Left lung (tissue), 10 donors: ENCODE data around the gene SNCA. TPM values are rescaled to one million over a fixed set of nuclear protein-coding genes. Genes with fewer than 3 reads are reported as not detected.

Source experiments
- ATAC-seq: fragments of 200-7000 bp; cut with Tn5 transposase; one replicate; pipeline ENCODE4 v1.9.1; 2020; ENCODE audit warnings: moderate library complexity
- DNase-seq, 4 donors: peaks; one replicate each; pipeline ENCODE4 v3.0.0-alpha.2; 2013 to 2020
- H3K27ac ChIP-seq, 2 donors: fragments of 200-600 bp; sonication (generic) in 1 of 2; one replicate each; pipeline versions ENCODE4 v1.5.0 to v1.8.0; 2020 to 2021
- H3K27me3 ChIP-seq, 2 donors: fragments of 200-600 bp; sonication (generic) in 1 of 2; one replicate each; pipeline versions ENCODE4 v1.5.0 to v1.8.0; 2020 to 2021
- H3K36me3 ChIP-seq, 2 donors: fragments of 200-600 bp; sonication (generic) in 1 of 2; one replicate each; pipeline versions ENCODE4 v1.5.0 to v1.8.0; 2020 to 2021
- H3K4me1 ChIP-seq, 2 donors: fragments of 200-600 bp; one replicate each; pipeline ENCODE4 v1.8.0; 2021
- H3K4me3 ChIP-seq, 2 donors: fragments of 200-600 bp; sonication (generic) in 1 of 2; one replicate each; pipeline versions ENCODE4 v1.5.0 to v1.8.0; 2020 to 2021; ENCODE audit warnings: mild to moderate bottlenecking in 1 of 2
- H3K9me3 ChIP-seq, 2 donors: fragments of 200-600 bp; sonication (generic) in 1 of 2; one replicate each; pipeline versions ENCODE4 v1.5.0 to v1.8.0; 2020 to 2021
- intact Hi-C, 2 donors: fragments of 100-400 bp; cut with DNase I; formaldehyde crosslinking; loops; one replicate each; pipeline versions ENCODE4 v1.11.2 to v1.14.2; 2022
- polyA plus RNA-seq, 6 donors: library from polyadenylated mRNA; unstranded; fragments of 120-200 nt; gene quantifications; one replicate each; pipeline ENCODE4 v1.2.1, GENCODE V29; 2013; ENCODE audit not compliant: insufficient read length in 6 of 6
- total RNA-seq, 2 donors: library from RNA; stranded (reverse); fragmentation: NEBNext Ultra II Directional; extraction: Animal tissue kit (Norgen Biotek cat#: 25700); gene quantifications; one replicate each; pipeline ENCODE4 v1.2.1, GENCODE V29; 2021
- TF ChIP-seq, protein P1 (sequence below), 2 donors: fragments of 200-600 bp; sonication (generic) in 1 of 2; IDR thresholded peaks; one replicate each; pipeline versions ENCODE4 v1.5.0 to v1.8.0; 2021; ENCODE audit warnings: antibody characterized with exemption in 2 of 2
- donor health status: DM: no; HTN: yes; CAD: no.
- donor health status: DM: no; HTN: no; CAD: no.

SNCA gene
- total and polyA plus RNA-seq, 8 donors = 6.6 to 75.7 (median 50.9) TPM

- TF ChIP-seq, protein P1, sequence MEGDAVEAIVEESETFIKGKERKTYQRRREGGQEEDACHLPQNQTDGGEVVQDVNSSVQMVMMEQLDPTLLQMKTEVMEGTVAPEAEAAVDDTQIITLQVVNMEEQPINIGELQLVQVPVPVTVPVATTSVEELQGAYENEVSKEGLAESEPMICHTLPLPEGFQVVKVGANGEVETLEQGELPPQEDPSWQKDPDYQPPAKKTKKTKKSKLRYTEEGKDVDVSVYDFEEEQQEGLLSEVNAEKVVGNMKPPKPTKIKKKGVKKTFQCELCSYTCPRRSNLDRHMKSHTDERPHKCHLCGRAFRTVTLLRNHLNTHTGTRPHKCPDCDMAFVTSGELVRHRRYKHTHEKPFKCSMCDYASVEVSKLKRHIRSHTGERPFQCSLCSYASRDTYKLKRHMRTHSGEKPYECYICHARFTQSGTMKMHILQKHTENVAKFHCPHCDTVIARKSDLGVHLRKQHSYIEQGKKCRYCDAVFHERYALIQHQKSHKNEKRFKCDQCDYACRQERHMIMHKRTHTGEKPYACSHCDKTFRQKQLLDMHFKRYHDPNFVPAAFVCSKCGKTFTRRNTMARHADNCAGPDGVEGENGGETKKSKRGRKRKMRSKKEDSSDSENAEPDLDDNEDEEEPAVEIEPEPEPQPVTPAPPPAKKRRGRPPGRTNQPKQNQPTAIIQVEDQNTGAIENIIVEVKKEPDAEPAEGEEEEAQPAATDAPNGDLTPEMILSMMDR (IDR thresholded peaks at IDR 0.05) = no peak
- DNase-seq = no peak
- H3K36me3 ChIP-seq = no peaks in the 10 kb centered on the region
- H3K27ac ChIP-seq = no peak overlapping the region
- intact Hi-C loops = no loop called here
- no peak overlapping the region for H3K4me3 ChIP-seq
- H3K4me1 ChIP-seq = no peaks in the 10 kb centered on the region
- no peaks in the 10 kb centered on the region for H3K9me3 ChIP-seq
- no peaks in the 10 kb centered on the region for H3K27me3 ChIP-seq
- ATAC-seq = no peak
These were observed 116.0 kb downstream of the SNCA start for GRCh38 chr4:89720981-89721380.

DNA sequence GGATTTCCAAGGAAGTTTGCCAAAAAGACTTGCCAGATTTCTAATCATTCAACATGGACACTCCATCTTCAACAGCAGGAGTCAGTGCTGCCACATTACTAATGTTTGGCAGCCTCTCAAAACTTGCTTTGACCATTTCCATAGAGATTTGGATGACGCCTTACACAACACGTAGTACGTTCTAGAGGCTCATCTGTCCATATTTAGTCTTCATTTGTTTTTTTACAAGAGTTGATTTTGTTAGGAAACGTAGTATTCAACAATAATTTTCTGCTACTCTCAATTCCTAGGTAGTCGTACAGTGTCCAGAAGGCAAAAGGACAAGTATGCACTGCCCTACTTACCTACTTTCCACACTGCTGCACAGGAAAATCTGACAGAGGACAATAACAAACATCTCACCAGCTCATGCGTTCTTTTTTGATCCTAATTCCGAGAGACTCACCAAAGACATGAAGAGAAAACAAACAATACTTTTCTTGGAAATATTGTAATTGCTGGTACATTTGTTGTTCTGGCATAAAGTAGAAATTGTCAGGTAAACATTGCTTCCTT lies 117.3 kb downstream of the SNCA start:
- DNase-seq = no peak
- Histone ChIP-seq H3K27ac (no peak overlapping the region), H3K27me3 (no peaks in the 10 kb centered on the region), H3K4me3 (no peak overlapping the region), H3K36me3 (no peaks in the 10 kb centered on the region), H3K4me1 (no peaks in the 10 kb centered on the region), H3K9me3 (no peaks in the 10 kb centered on the region)
- intact Hi-C loops = no loop called here
- ATAC-seq = no peak
- TF ChIP-seq, protein P1 (IDR thresholded peaks at IDR 0.05) = no peak

DNA sequence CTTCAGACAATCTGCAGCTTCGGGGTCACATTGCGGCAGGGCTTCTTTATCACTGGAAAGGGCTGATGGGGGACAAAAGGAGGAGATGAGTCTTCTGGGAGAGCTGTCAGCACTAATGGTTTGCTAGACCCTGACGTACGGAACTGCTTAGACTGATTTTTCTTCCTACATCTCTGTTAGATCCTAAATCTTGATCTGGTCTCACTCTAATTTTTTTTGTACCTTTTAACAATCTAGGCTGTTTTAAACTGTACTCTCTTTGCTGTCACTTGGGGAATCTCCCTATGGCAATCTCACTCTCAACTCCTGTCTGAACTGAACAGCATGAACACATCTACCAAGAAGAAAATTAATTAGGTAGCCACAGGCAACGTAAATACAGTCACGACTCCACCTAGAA lies 120.1 kb downstream of the SNCA start:
- intact Hi-C loops = no loop called here
- H3K36me3 ChIP-seq = no peaks in the 10 kb centered on the region
- DNase-seq (no peak), ATAC-seq (no peak)
- H3K27ac ChIP-seq = no peak overlapping the region
- no peaks in the 10 kb centered on the region for H3K4me1 ChIP-seq
- no peaks in the 10 kb centered on the region for H3K9me3 ChIP-seq
- H3K4me3 ChIP-seq = no peak overlapping the region
- TF ChIP-seq, protein P1 (IDR thresholded peaks at IDR 0.05) = no peak
- H3K27me3 ChIP-seq = no peaks in the 10 kb centered on the region

DNA sequence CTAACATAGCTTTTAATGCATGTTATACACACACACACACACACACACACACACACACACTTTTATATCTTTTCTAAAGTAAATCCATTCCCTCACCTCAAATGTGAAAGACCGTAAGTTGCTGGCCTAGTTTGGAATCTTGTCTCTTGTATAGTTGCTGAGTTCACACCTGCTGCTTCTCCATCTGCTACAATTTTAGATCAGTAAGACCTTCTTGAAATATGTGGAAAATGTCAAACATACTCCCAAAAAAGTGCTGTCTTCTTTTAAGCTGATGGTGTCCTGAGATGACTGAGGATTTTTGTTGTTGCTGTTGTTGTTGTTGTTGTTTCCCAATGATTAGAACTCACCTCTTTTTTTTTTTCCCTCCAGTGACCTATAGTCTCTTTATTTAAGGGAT lies 121.3 kb downstream of the SNCA start:
- Histone ChIP-seq H3K9me3 (no peaks in the 10 kb centered on the region), H3K36me3 (no peaks in the 10 kb centered on the region), H3K27me3 (no peaks in the 10 kb centered on the region), H3K4me3 (no peak overlapping the region), H3K27ac (no peak overlapping the region), H3K4me1 (no peaks in the 10 kb centered on the region)
- intact Hi-C loops = no loop called here
- TF ChIP-seq, protein P1 (IDR thresholded peaks at IDR 0.05) = no peak
- DNase-seq = no peak
- no peak for ATAC-seq

DNA sequence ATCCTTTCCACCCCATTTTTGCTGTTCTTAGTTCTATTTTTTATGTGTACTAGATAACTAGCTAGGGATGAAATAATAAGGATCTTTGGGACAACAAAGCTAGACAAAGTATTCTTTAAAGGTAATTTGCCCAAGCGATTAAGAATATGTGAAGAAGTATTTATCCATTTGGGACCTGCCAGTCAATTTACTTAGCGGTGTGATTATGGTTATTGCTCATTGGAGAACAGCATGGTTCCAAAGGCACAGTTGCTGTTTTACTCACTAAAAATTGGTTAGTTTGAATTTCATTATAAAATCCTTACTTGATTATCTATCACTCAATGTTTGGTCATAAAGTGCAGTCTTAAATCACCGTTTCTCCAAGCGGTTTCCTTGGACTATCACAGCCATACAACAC lies 124.1 kb downstream of the SNCA start:
- Histone ChIP-seq H3K9me3 (no peaks in the 10 kb centered on the region), H3K4me1 (no peaks in the 10 kb centered on the region), H3K4me3 (no peak overlapping the region), H3K27ac (no peak overlapping the region), H3K27me3 (no peaks in the 10 kb centered on the region), H3K36me3 (no peaks in the 10 kb centered on the region)
- intact Hi-C loops = no loop called here
- DNase-seq (no peak), ATAC-seq (no peak)
- TF ChIP-seq, protein P1 (IDR thresholded peaks at IDR 0.05) = no peak
